Sigmoid colon (tissue), 7 donors: ENCODE data around the gene SYTL2. TPM values are rescaled to one million over a fixed set of nuclear protein-coding genes. Genes with fewer than 3 reads are reported as not detected.

Experiments used
- DNase-seq: peaks from one replicate; pipeline ENCODE4 v3.0.0-alpha.2; 2019
- H3K27ac ChIP-seq, 4 donors: fragments of 200-600 bp; sonication (generic); one replicate each; pipeline ENCODE4 v1.5.1; 2016 to 2019; ENCODE audit warnings: mild to moderate bottlenecking in 1 of 4
- H3K27me3 ChIP-seq, 3 donors: fragments of 200-600 bp; sonication (generic); one replicate each; pipeline ENCODE4 v1.5.1; 2019; ENCODE audit warnings: mild to moderate bottlenecking in 1 of 3
- H3K36me3 ChIP-seq, 4 donors: fragments of 200-600 bp; sonication (generic); one replicate each; pipeline ENCODE4 v1.5.1; 2016 to 2019
- H3K4me1 ChIP-seq, 4 donors: fragments of 200-600 bp; sonication (generic); one replicate each; pipeline ENCODE4 v1.5.1; 2017 to 2019
- H3K4me3 ChIP-seq, 4 donors: fragments of 200-600 bp; sonication (generic); one replicate each; pipeline ENCODE4 v1.5.1; 2017 to 2019; ENCODE audit warnings: mild to moderate bottlenecking in 2 of 4, moderate library complexity in 1 of 4
- H3K9me3 ChIP-seq, 4 donors: fragments of 200-600 bp in 3 of 4; sonication (generic) in 3 of 4; one replicate each; pipeline versions ENCODE4 v1.5.1 to v1.6.1; 2013 to 2019
- CTCF ChIP-seq, 4 experiments: fragments of 450-650 bp in 3 of 4; fragments of 200-600 bp in 1 of 4; IDR thresholded peaks; one replicate each; pipeline ENCODE4 v1.5.1; 2016 to 2019; ENCODE audit warnings: antibody characterized with exemption in 4 of 4, mild to moderate bottlenecking in 3 of 4, moderate library complexity in 2 of 4
- EP300 ChIP-seq, 4 donors: sonication (generic); formaldehyde crosslinking; IDR thresholded peaks; one replicate each; pipeline ENCODE4 v1.6.1; 2017; ENCODE audit warnings: antibody characterized with exemption in 4 of 4
- POLR2A ChIP-seq, 2 donors: fragments of 450-650 bp; IDR thresholded peaks; one replicate each; pipeline ENCODE4 v1.6.1; 2016; ENCODE audit warnings: antibody characterized with exemption in 2 of 2, mild to moderate bottlenecking in 2 of 2, moderate library complexity in 2 of 2
- POLR2AphosphoS5 ChIP-seq, 4 donors: sonication (generic); formaldehyde crosslinking; IDR thresholded peaks; one replicate each; pipeline ENCODE4 v1.6.1; 2017; ENCODE audit warnings: antibody characterized with exemption in 4 of 4
- WGBS, 2 donors: extraction: QIAGEN DNeasy Blood & Tissue Kit; methylation state at CpG; one replicate each; pipeline ENCODE4 v1.1.7; 2013; 5-methylcytosine and 5-hydroxymethylcytosine counted together
- intact Hi-C: fragments of 100-400 bp; cut with DNase I; formaldehyde crosslinking; loops from one replicate; pipeline ENCODE4 v1.15.1; 2023
- polyA plus RNA-seq, 3 donors: library from polyadenylated mRNA; stranded (reverse); fragments of 200-250 nt; gene quantifications; one replicate each; pipeline ENCODE4 v1.2.3, GENCODE V29; 2013
- total RNA-seq, 4 donors: library from RNA; depleted of rRNA; stranded (reverse); fragments of >200 nt; gene quantifications; one replicate each; pipeline ENCODE4 v1.1.0, GENCODE V29; 2016
- donor health status: healthy with polysubstance abuse.
- donor health status: Bipolar disorder and iron deficiency.
- donor health status: healthy.

SYTL2 gene
- total and polyA plus RNA-seq, 7 donors = 9.0 to 104 (median 30.2) TPM

- Histone ChIP-seq H3K4me3 (no peak overlapping the region), H3K27ac (no peak overlapping the region), H3K9me3 (no peaks in the 10 kb centered on the region), H3K4me1 (no peaks in the 10 kb centered on the region), H3K27me3 (no peaks in the 10 kb centered on the region), H3K36me3 (no peaks in the 10 kb centered on the region)
- no peak for TF ChIP-seq CTCF (IDR thresholded peaks at IDR 0.05)
- 63 to 83% methylated on average over 4 of the region's 4 CpGs for WGBS, 2 donors
- DNase-seq = no peak
- intact Hi-C loops = no loop called here
Measured at GRCh38 chr11:85758026-85758425, 52.9 kb downstream of the SYTL2 start.

- Histone ChIP-seq H3K4me1 (no peaks in the 10 kb centered on the region), H3K9me3 (no peaks in the 10 kb centered on the region), H3K4me3 (no peak overlapping the region), H3K36me3 (no peaks in the 10 kb centered on the region), H3K27me3 (no peaks in the 10 kb centered on the region), H3K27ac (no peak overlapping the region)
- WGBS, 2 donors = 23 to 63% methylated on average over 6 of the region's 6 CpGs
- intact Hi-C loops = no loop called here
- no peak for TF ChIP-seq POLR2AphosphoS5 (IDR thresholded peaks at IDR 0.05)
- no peak for TF ChIP-seq POLR2A (IDR thresholded peaks at IDR 0.05)
- TF ChIP-seq EP300 (IDR thresholded peaks at IDR 0.05) = no peak
- TF ChIP-seq CTCF (IDR thresholded peaks at IDR 0.05) = no peak
- DNase-seq = no peak
Measured at GRCh38 chr11:85756401-85757200, 54.3 kb downstream of the SYTL2 start.

GRCh38 chr11:85755701-85756100 is 55.2 kb downstream of the SYTL2 start:
- TF ChIP-seq POLR2AphosphoS5 (IDR thresholded peaks at IDR 0.05) (no peak), POLR2A (IDR thresholded peaks at IDR 0.05) (no peak), CTCF (IDR thresholded peaks at IDR 0.05) (no peak), EP300 (IDR thresholded peaks at IDR 0.05) (no peak)
- H3K36me3 ChIP-seq = no peaks in the 10 kb centered on the region
- H3K27me3 ChIP-seq = no peaks in the 10 kb centered on the region
- intact Hi-C loops = no loop called here
- H3K9me3 ChIP-seq = no peaks in the 10 kb centered on the region
- H3K4me3 ChIP-seq = no peak overlapping the region
- no peak overlapping the region for H3K27ac ChIP-seq
- 37 to 44% methylated on average over 1 of the region's 1 CpG for WGBS, 2 donors
- H3K4me1 ChIP-seq = no peaks in the 10 kb centered on the region
- DNase-seq = no peak

- no peaks in the 10 kb centered on the region for H3K9me3 ChIP-seq
- H3K4me1 ChIP-seq = no peaks in the 10 kb centered on the region
- H3K27me3 ChIP-seq = no peaks in the 10 kb centered on the region
- no peaks in the 10 kb centered on the region for H3K36me3 ChIP-seq
- no peak overlapping the region for H3K27ac ChIP-seq
- 80 to 92% methylated on average over 2 of the region's 2 CpGs for WGBS, 2 donors
- no peak for DNase-seq
- H3K4me3 ChIP-seq = no peak overlapping the region
- TF ChIP-seq CTCF (IDR thresholded peaks at IDR 0.05) (no peak), EP300 (IDR thresholded peaks at IDR 0.05) (no peak), POLR2A (IDR thresholded peaks at IDR 0.05) (no peak), POLR2AphosphoS5 (IDR thresholded peaks at IDR 0.05) (no peak)
- intact Hi-C loops = no loop called here
Measured at GRCh38 chr11:85755285-85755684, 55.7 kb downstream of the SYTL2 start.
